Measurements from ENCODE around the gene KLHL29.

GRCh38 chr2:23363831-23364230 is 21.1 kb upstream of the KLHL29 start:
- no peak for TF ChIP-seq EZH2phosphoT487 (IDR thresholded peaks at IDR 0.05; ENCODE audit: insufficient read depth, low read depth)
- TF ChIP-seq EZH2 (IDR thresholded peaks at IDR 0.05; ENCODE audit: insufficient read depth, poor library complexity, severe bottlenecking) = no peak

Measured in GM23248 (cell line).